Measurements from ENCODE around the gene CSPG5.

Gene CSPG5, protein sequence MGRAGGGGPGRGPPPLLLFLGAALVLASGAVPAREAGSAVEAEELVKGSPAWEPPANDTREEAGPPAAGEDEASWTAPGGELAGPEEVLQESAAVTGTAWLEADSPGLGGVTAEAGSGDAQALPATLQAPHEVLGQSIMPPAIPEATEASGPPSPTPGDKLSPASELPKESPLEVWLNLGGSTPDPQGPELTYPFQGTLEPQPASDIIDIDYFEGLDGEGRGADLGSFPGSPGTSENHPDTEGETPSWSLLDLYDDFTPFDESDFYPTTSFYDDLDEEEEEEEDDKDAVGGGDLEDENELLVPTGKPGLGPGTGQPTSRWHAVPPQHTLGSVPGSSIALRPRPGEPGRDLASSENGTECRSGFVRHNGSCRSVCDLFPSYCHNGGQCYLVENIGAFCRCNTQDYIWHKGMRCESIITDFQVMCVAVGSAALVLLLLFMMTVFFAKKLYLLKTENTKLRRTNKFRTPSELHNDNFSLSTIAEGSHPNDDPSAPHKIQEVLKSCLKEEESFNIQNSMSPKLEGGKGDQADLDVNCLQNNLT

DNA sequence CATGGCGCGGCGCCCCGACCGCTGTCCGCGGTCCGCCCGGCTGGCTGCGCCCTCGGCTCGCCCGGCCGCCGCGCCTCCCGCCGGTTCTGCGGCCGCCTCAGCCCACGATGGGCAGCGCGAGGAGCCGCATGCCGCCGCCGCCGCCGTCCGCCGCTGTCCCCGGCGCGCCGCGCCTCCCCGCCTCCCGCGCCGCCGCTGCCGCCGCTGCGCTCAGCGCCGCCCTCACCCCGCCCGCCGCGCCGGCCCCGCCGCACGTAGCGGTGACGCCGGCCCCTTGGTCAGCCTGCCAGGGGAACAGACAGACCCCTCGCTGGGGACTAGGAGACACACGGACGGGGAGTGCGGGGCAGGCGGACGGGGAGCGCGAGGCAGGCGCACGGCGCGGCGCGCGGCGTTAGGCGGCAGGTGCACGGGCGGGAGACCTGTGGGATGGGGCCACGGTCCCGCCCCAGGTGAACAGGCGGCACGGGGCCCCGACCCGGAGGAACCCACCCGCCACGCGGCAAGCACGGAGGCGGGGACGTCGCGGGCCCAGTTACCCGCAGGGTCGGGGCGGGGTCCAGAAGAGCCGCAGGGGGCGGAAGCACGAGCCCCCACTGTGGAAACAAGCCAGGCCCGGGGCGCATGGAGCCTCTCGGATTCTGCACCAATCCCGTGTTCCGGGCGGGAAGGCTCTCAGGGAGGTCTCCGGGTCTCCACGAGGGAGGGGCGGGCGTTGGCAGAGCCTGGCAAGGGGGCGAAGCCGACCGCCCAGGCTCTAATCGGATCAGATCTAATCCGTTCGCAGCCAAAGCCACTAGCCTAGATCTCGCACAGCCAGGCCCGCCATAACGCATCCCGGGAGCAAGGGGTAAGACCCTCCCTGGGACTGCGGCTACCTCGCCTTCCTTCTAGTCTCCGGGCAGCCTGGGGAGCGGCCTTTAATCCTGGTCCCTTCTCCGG lies at the start of gene CSPG5:
TSS of gene CSPG5 (minus strand) at position 175 of the 942 bp plus-strand sequence. CDS start at position 3, 172 bp downstream.
- H3K4me3 Mint-ChIP-seq, result peak within 1 kb of the TSS; percentile 75
- H3K27me3 Mint-ChIP-seq, result peaks cover 4% of the 10 kb centered on the region
- H3K27ac Mint-ChIP-seq, result no peak within 1 kb of the TSS
- no peaks in the 10 kb centered on the region for H3K36me3 Mint-ChIP-seq
- H3K9me3 Mint-ChIP-seq (ENCODE audit: low read depth), result no peaks in the 10 kb centered on the region
- peaks cover 2% of the 10 kb centered on the region for H3K4me1 Mint-ChIP-seq (ENCODE audit: low read depth)

DNA sequence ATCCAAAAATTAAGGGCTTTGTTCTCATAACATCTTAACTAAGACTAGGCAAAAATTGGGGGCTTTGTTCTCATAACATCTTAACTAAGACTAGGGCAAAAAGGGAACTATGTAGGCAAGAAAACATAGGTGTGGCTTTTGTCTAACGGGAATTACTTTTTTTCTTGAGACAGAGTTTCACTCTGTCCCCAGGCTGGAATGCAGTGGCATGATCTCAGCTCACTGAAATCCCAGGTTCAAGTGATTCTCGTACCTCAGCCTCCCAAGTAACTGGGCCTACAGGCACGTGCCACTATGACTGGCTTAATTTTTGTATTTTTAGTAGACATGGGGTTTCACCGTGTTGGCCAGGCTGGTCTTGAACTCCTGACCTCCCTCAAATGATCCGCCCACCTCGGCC lies 49.8 kb upstream of the CSPG5 start:
- no peaks in the 10 kb centered on the region for H3K4me1 Mint-ChIP-seq (ENCODE audit: low read depth)
- no peak overlapping the region for H3K27ac Mint-ChIP-seq
- H3K4me3 Mint-ChIP-seq, result no peak overlapping the region
- H3K27me3 Mint-ChIP-seq, result no peaks in the 10 kb centered on the region
- peaks cover 9% of the 10 kb centered on the region for H3K36me3 Mint-ChIP-seq
- no peaks in the 10 kb centered on the region for H3K9me3 Mint-ChIP-seq (ENCODE audit: low read depth)

DNA sequence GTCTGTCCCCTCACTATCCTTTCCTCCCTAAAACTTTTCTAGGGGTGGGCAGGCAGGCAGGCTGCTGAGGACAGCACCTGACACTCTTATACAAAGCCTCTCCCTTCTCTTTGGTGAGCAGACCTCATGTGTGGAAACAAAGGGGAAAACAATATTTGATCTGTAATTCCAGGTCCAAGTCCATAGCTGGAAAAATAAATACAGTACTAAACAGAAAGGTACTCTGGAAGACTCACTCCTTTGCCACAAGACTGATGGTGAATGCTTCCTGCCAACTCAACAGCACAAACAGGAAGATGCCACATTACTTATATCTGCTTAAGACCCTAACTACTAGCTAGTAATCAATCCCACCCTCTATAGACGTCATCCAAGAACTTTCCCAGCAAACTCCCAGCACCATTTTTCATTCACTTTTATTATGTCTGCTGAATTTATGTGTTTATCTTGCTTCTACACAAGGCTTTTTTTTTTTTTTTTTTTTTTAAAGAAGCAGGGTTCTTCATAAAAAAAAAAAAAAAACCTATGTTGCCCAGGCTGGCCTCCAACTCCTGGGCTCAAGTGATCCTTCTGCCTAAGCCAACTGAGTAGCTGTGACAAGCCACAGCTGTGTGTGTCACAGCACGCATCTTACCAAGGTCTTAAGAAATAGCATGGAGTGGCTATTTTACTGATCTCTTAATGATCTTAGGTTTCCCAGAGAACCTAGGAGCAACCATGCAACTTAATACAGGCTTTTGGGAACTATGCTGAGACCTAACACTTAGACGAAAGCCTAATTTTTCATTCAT lies 44.2 kb upstream of the CSPG5 start:
- Mint-ChIP-seq H3K36me3 (peaks cover 5% of the 10 kb centered on the region), H3K27ac (peak overlapping the region; percentile 22), H3K9me3 (ENCODE audit: low read depth) (no peaks in the 10 kb centered on the region), H3K4me1 (ENCODE audit: low read depth) (no peaks in the 10 kb centered on the region), H3K27me3 (no peaks in the 10 kb centered on the region), H3K4me3 (no peak overlapping the region)

DNA sequence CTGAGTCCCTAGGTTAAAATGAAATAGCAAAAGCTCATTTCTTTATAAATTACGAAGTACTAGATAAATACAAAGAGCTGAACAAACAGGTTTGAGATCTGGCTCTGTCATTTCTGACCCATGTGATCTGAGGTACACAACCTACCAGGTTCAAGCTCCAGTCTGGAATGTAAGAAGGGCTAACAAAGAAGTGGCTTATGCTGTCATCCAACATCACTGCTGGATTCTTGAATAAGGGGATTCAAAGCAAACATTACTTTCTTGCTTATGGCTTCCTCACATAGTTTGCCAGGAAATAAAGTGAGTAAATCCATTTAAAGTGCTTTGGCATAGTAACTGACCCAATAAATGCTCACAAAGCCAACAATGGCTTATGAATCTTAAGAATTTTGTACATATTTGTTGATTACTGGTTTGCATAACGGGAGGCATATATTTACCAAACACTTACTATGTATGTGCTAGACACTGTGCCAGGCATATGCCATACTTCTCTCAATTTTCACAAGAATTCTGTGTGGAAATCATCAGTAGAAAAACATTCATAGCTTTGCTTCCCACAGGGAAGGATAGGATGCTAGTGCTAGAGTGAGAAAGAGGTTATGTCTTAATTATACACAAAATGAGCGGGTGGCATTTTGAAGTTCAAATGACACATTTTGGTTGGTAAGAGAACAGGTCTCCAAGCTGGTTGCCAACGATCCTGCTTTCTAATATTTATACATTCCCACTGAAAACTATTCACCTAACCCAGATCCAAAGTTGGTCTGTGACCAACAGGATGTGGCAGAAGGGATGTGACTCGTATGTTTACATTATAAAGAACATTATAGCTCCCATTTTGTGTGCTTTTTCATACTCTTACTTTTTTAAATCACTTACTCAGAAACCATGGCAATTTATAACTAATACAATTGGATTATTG lies 38.7 kb upstream of the CSPG5 start:
- no peak overlapping the region for H3K4me3 Mint-ChIP-seq
- H3K9me3 Mint-ChIP-seq (ENCODE audit: low read depth), result no peaks in the 10 kb centered on the region
- peak overlapping the region; percentile 6 for H3K27ac Mint-ChIP-seq
- H3K27me3 Mint-ChIP-seq, result no peaks in the 10 kb centered on the region
- H3K36me3 Mint-ChIP-seq, result peaks cover 8% of the 10 kb centered on the region
- H3K4me1 Mint-ChIP-seq (ENCODE audit: low read depth), result no peaks in the 10 kb centered on the region

DNA sequence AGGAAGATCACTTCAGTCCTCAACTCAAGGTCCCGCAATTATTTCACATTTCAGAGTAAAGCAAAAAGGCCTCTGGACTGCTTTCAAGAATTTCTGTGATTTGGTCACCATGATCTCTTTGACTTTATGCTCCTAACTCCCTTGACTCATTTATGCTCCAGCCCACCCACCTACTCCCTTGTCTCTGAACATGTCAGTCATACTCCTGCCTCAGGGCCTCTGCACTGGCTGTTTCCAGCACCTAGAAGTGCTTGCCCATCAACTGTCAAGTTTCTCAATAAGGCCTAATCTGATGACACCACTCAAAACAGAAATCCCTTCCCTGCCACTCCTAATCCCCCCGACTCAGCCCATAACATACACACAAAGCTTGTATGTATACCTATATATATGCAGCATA lies 36.1 kb upstream of the CSPG5 start:
- no peak overlapping the region for H3K4me3 Mint-ChIP-seq
- no peak overlapping the region for H3K27ac Mint-ChIP-seq
- peaks cover 11% of the 10 kb centered on the region for H3K36me3 Mint-ChIP-seq
- H3K4me1 Mint-ChIP-seq (ENCODE audit: low read depth), result no peaks in the 10 kb centered on the region
- no peaks in the 10 kb centered on the region for H3K27me3 Mint-ChIP-seq
- H3K9me3 Mint-ChIP-seq (ENCODE audit: low read depth), result no peaks in the 10 kb centered on the region

DNA sequence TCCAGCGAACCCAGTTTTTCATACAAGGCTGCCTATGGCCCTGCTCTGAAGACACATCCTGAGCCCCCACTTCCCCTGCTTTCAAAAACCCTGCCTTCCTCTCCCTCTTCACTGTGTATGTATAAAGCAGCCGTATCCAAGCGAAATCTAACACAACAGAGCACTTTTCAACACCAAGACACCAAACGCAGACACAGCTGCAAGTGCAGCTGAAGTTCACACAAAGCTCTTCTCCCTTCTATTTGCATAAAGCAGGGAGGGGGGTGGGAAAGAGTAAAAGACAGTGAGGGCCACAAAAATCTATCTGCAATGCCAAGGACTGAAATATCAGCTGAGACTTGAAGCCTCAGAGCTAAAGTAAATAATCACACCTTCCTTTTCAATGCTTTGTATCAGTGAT lies 35.1 kb upstream of the CSPG5 start:
- Mint-ChIP-seq H3K36me3 (peaks cover 14% of the 10 kb centered on the region), H3K4me1 (ENCODE audit: low read depth) (no peaks in the 10 kb centered on the region)

DNA sequence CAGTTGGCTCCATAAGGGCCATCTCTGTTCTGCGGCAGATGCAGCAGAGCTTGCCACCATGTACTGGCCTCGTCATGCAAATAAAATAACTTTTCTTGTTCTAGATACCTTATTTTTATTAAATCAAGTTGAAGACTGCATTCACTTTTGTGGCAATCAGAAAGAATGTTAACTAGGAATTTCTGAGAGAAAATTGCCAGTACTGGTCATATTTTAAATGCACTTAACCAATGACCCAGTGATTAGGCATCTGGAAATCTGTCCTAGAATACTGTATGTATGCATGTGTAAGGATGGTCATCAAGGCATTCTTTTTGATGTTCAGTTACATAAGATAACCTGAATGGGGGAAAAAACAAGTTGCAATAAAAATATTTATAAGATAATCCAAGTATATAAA lies 34.2 kb upstream of the CSPG5 start:
- H3K27me3 Mint-ChIP-seq, result no peaks in the 10 kb centered on the region

More for the DNA sequence above, 35.1 kb upstream of the CSPG5 start:
- no peaks in the 10 kb centered on the region for H3K9me3 Mint-ChIP-seq (ENCODE audit: low read depth)
- no peaks in the 10 kb centered on the region for H3K27me3 Mint-ChIP-seq
- no peak overlapping the region for H3K4me3 Mint-ChIP-seq
- no peak overlapping the region for H3K27ac Mint-ChIP-seq

DNA sequence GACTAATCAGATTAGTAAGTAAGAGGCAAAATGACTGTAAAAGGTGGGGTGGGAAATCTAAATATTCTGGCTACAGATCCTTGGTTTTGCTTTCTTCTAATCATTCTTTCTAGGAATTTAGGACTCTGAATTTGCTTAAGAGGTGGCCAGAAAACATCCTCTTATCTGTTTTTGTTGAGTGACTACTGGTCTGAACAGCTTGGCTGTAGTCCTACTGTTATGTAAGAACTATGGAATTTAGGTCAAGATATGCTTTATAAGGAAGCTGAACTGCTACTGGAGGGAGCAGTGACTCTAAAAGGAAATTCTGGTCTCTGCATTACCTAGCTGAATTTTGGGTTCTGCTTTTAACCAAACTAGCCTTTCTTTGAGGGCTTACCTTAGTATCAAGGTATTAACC lies 33.5 kb upstream of the CSPG5 start:
- H3K27me3 Mint-ChIP-seq, result no peaks in the 10 kb centered on the region
- H3K27ac Mint-ChIP-seq, result no peak overlapping the region
- no peaks in the 10 kb centered on the region for H3K9me3 Mint-ChIP-seq (ENCODE audit: low read depth)
- H3K36me3 Mint-ChIP-seq, result peaks cover 14% of the 10 kb centered on the region
- no peaks in the 10 kb centered on the region for H3K4me1 Mint-ChIP-seq (ENCODE audit: low read depth)
- no peak overlapping the region for H3K4me3 Mint-ChIP-seq

More for the DNA sequence above, 34.2 kb upstream of the CSPG5 start:
- peaks cover 14% of the 10 kb centered on the region for H3K36me3 Mint-ChIP-seq
- H3K4me3 Mint-ChIP-seq, result no peak overlapping the region
- no peak overlapping the region for H3K27ac Mint-ChIP-seq
- H3K9me3 Mint-ChIP-seq (ENCODE audit: low read depth), result no peaks in the 10 kb centered on the region
- no peaks in the 10 kb centered on the region for H3K4me1 Mint-ChIP-seq (ENCODE audit: low read depth)

DNA sequence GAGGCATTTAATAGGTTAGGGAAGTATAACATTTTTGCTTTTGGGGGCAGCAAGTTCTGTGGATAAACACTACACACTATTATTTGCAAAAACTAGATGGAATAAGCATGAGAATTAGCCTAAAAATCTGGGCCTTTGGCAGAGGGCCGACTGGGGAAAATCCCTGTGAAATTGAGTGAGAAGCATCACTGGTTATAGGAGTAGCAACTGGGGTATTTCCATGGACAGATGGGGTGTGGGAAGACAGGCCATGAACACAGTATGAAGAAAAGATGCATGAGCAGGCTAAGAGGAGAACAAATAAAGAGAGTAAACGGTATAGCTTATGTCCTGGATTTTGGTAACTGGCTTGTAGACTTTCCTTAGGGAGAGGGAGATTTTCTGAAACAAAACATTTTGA lies 32.9 kb upstream of the CSPG5 start:
- Mint-ChIP-seq H3K27ac (peak overlapping the region; percentile 6), H3K4me3 (no peak overlapping the region), H3K4me1 (ENCODE audit: low read depth) (no peaks in the 10 kb centered on the region), H3K27me3 (no peaks in the 10 kb centered on the region), H3K36me3 (peaks cover 14% of the 10 kb centered on the region), H3K9me3 (ENCODE audit: low read depth) (no peaks in the 10 kb centered on the region)

DNA sequence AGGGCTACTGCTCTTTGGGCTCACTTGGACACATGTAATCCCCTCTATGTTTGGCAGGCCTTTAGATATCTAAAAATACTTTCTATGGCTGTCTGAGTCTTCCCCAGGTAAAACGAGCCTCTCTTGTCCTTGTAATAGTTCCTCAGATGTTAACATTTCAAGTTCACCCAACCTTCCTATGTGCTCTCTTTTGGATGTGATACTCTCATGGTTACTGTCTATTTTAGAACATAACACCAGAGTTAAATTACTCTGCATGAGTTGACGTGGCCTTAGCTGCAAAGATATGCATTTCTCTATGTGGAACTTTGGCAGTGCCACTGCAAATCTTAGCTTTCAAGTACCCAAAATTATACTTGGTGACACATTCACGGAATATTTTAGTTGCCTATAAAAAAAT lies 31.9 kb upstream of the CSPG5 start:
- Mint-ChIP-seq H3K9me3 (ENCODE audit: low read depth) (no peaks in the 10 kb centered on the region), H3K4me1 (ENCODE audit: low read depth) (no peaks in the 10 kb centered on the region), H3K4me3 (no peak overlapping the region), H3K36me3 (peaks cover 16% of the 10 kb centered on the region), H3K27me3 (no peaks in the 10 kb centered on the region), H3K27ac (no peak overlapping the region)

DNA sequence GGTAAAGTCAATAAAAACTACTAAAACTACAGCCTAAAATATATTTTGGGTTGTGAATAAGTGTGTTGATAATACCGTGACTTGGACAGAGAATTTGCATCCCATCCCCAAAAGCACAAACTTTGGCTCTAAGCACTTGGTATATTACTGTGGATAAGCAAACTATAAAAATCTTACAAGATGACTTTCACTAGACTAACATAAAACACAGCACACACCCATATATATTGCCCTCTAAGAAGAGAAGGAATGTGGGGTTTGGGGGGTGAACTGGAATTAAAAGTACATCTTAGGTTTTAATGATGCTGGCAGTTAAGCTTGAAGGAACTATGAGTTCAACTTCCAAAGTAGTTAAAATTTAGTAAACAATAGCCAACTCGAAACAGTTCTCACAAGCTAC lies 28.7 kb upstream of the CSPG5 start:
- Mint-ChIP-seq H3K4me3 (no peak overlapping the region), H3K9me3 (ENCODE audit: low read depth) (no peaks in the 10 kb centered on the region), H3K36me3 (peaks cover 22% of the 10 kb centered on the region), H3K27ac (no peak overlapping the region), H3K4me1 (ENCODE audit: low read depth) (no peaks in the 10 kb centered on the region), H3K27me3 (no peaks in the 10 kb centered on the region)

DNA sequence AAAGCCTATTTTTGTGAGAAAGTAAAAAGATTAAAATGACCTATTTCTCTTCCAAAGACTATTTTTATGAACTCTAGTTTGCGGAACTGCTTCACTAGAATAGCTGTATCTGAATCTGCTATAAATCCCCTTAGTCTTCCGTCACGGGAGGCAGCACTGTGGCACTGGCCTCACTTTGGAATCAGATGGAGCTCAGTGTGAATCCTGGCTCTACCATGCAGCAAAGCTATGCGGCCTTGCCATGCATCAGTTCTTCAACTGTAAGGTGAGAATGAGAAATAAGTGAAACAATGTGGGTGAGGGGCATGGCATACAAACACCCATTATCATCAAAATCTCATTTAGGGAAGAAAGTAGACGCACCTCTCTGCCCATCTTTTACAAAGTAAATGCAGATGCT lies 27.5 kb upstream of the CSPG5 start:
- H3K9me3 Mint-ChIP-seq (ENCODE audit: low read depth), result no peaks in the 10 kb centered on the region
- peaks cover 22% of the 10 kb centered on the region for H3K36me3 Mint-ChIP-seq
- peak overlapping the region; percentile 16 for H3K27ac Mint-ChIP-seq
- no peak overlapping the region for H3K4me3 Mint-ChIP-seq
- H3K27me3 Mint-ChIP-seq, result no peaks in the 10 kb centered on the region
- no peaks in the 10 kb centered on the region for H3K4me1 Mint-ChIP-seq (ENCODE audit: low read depth)

DNA sequence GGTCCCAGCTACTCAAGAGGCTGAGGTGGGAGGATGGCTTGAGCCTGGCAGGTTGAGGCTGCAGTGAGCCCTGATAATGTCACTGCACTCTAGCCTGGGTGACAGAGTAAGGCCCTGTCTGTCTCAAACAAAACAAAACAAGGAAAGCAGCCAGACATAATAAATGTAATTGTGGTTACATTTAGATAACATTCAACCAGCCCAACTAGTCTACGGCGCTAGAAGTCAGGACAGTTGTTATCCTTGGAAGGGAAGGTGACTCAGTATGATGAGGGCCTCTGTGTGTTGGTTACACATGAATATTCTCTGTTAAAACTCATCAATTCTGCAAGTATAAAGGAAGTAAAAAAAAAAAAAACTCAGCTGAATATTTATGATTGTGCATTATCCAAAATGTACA lies 27.0 kb upstream of the CSPG5 start:
- Mint-ChIP-seq H3K27me3 (no peaks in the 10 kb centered on the region), H3K36me3 (peaks cover 22% of the 10 kb centered on the region), H3K9me3 (ENCODE audit: low read depth) (no peaks in the 10 kb centered on the region), H3K27ac (no peak overlapping the region), H3K4me1 (ENCODE audit: low read depth) (no peaks in the 10 kb centered on the region), H3K4me3 (no peak overlapping the region)

DNA sequence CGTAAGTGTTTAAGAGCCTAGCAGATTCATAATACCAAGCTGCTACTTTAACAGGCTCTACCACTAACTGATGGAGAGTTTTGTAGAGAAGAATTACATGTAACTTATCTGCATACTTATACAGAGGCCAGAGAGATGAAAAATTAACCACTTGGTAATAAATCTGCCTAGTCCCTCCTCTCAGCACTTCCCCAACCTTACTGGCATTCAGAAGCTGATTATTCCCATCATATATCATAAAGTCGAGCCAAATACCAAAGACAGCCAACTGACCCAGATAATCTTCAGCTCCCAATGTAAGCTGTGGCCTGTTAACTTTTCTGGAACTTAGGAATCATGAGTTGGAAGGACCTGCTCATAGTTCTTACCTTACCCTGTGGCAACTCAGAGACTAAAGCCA lies 25.5 kb upstream of the CSPG5 start:
- H3K9me3 Mint-ChIP-seq (ENCODE audit: low read depth), result no peaks in the 10 kb centered on the region
- no peaks in the 10 kb centered on the region for H3K4me1 Mint-ChIP-seq (ENCODE audit: low read depth)
- H3K4me3 Mint-ChIP-seq, result no peak overlapping the region

More for the DNA sequence above, 25.5 kb upstream of the CSPG5 start:
- peaks cover 11% of the 10 kb centered on the region for H3K36me3 Mint-ChIP-seq
- no peaks in the 10 kb centered on the region for H3K27me3 Mint-ChIP-seq
- H3K27ac Mint-ChIP-seq, result no peak overlapping the region
